Mammary epithelial cell (primary cell): ENCODE results near the gene MEIS3.

Experiments
- EZH2 ChIP-seq: IDR thresholded peaks from 2 replicates; pipeline ENCODE4 v1.6.1; 2012; ENCODE audit warnings: low read length, inconsistent platforms, borderline replicate concordance
- TF ChIP-seq, protein P1 (sequence below), 2 donors: IDR thresholded peaks in 1 of 2; conservative IDR thresholded peaks in 1 of 2; 2 replicates each; pipeline ENCODE4 v1.5.1; 2011 to 2012; ENCODE audit warnings: inconsistent platforms in 2 of 2, low read length in 2 of 2, mild to moderate bottlenecking in 2 of 2, control low read depth in 1 of 2, low read depth in 1 of 2; ENCODE audit not compliant: insufficient read depth in 1 of 2; ENCODE audit errors: extremely low read depth in 1 of 2

DNA sequence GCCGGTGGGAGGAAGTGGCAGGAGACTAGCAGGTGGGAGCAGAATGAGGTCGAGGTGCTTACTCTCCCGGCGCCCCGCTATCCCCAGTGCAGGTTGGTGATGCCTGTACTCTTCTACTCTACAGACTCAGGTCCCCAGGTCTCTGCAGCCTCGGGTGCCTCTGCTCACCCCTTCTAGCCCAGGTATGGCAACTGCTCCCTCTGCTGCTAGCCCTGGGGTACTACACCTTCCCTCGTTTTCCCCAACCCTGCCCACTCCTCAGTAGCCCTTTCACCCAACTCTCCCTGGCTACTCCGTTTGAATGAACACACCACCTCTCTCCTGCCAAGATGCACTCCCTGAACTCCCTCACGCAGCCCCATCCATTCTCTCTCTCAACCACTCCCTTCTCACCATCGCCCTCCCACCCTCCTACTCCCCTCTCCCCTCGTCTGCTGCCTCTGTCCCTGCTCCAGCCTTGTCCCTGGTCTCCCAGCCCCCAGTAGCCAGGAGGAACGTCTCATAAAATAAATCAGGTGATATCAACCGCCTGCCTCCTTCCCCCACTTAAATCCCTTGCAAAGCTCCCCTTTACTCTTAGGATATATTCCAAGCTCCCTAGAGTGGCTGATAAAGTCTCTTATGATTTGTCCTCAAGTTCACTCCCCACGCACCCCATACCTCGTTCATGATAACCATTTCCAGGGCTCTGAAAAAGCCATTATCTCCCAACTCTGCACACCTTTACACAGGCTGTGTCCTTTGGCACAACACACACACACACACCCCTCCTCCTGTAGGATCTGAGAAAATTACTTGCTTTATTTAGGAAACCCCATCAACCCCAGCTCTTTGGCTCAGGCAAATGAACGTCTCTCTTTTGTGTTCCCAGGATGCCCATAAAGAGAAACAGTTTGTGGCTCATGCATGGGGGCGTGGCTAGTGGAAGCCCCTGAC, 8.2 kb upstream of the MEIS3 start:
- TF ChIP-seq, protein P1, sequence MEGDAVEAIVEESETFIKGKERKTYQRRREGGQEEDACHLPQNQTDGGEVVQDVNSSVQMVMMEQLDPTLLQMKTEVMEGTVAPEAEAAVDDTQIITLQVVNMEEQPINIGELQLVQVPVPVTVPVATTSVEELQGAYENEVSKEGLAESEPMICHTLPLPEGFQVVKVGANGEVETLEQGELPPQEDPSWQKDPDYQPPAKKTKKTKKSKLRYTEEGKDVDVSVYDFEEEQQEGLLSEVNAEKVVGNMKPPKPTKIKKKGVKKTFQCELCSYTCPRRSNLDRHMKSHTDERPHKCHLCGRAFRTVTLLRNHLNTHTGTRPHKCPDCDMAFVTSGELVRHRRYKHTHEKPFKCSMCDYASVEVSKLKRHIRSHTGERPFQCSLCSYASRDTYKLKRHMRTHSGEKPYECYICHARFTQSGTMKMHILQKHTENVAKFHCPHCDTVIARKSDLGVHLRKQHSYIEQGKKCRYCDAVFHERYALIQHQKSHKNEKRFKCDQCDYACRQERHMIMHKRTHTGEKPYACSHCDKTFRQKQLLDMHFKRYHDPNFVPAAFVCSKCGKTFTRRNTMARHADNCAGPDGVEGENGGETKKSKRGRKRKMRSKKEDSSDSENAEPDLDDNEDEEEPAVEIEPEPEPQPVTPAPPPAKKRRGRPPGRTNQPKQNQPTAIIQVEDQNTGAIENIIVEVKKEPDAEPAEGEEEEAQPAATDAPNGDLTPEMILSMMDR (conservative IDR thresholded peaks at IDR 0.05 in 1 of 2, IDR thresholded peaks at IDR 0.05 in 1 of 2; ENCODE audit: extremely low read depth in 1 of 2, insufficient read depth in 1 of 2, low read depth in 1 of 2, low read length in 2 of 2) = peak; percentile 77 to 94
- no peak for TF ChIP-seq EZH2
